C4-2B (cell line): ENCODE results near the gene EBI3.
"Not testable (repeated sequence)": the region's sequence is repeated elsewhere in the genome, so short reads cannot be mapped to it uniquely, and the experiment has no call there.

Source experiments
- ZFX ChIP-seq: fragments of 450-650 bp; IDR thresholded peaks from 2 replicates; pipeline ENCODE4 v1.6.1; 2017
- TF ChIP-seq, protein P1 (sequence below): fragments of 450-650 bp; conservative IDR thresholded peaks from 2 replicates; pipeline ENCODE4 v1.5.1; 2017; ENCODE audit warnings: mild to moderate bottlenecking

DNA sequence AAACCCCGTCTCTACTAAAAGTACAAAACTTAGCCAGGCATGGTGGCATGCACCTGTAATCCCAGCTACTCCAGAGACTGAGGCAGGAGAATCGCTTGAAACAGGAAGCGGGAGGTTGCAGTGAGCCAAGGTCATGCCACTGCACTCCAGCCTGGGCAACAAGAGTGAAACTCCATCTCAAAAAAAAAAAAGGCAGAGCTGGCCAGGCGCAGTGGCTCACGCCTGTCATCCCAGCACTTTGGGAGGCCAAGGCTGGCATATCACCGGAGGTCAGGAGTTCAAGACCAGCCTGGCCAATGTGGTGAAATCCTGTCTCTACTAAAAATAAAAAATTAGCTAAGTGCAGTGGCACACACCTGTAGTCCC lies 45.0 kb downstream of the EBI3 start:
- TF ChIP-seq, protein P1, sequence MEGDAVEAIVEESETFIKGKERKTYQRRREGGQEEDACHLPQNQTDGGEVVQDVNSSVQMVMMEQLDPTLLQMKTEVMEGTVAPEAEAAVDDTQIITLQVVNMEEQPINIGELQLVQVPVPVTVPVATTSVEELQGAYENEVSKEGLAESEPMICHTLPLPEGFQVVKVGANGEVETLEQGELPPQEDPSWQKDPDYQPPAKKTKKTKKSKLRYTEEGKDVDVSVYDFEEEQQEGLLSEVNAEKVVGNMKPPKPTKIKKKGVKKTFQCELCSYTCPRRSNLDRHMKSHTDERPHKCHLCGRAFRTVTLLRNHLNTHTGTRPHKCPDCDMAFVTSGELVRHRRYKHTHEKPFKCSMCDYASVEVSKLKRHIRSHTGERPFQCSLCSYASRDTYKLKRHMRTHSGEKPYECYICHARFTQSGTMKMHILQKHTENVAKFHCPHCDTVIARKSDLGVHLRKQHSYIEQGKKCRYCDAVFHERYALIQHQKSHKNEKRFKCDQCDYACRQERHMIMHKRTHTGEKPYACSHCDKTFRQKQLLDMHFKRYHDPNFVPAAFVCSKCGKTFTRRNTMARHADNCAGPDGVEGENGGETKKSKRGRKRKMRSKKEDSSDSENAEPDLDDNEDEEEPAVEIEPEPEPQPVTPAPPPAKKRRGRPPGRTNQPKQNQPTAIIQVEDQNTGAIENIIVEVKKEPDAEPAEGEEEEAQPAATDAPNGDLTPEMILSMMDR = not testable (repeated sequence)
- TF ChIP-seq ZFX = not testable (repeated sequence)
